Gastroesophageal sphincter (tissue), 4 donors: ENCODE data around the gene UGT1A8. TPM values are rescaled to one million over a fixed set of nuclear protein-coding genes. Genes with fewer than 3 reads are reported as not detected.

Source experiments
- ATAC-seq: fragments of 150-250 bp; one replicate; pipeline ENCODE4 v1.9.1; 2016; ENCODE audit warnings: mild to moderate bottlenecking, moderate library complexity
- H3K27ac ChIP-seq, 4 donors: fragments of 200-600 bp; sonication (generic) in 3 of 4; 1 replicate in 3 of 4; 2 replicates in 1 of 4; pipeline ENCODE4 v1.5.1; 2016 to 2019
- H3K27me3 ChIP-seq: fragments of 200-600 bp; sonication (generic); one replicate; pipeline ENCODE4 v1.5.1; 2019
- H3K36me3 ChIP-seq, 2 donors: fragments of 200-600 bp; sonication (generic); one replicate each; pipeline ENCODE4 v1.5.1; 2019; ENCODE audit warnings: control low read depth in 1 of 2
- H3K4me1 ChIP-seq, 3 donors: fragments of 200-600 bp; sonication (generic); 1 replicate in 2 of 3; 2 replicates in 1 of 3; pipeline ENCODE4 v1.5.1; 2016 to 2019; ENCODE audit warnings: control low read depth in 2 of 3
- H3K4me3 ChIP-seq, 2 donors: fragments of 200-600 bp; sonication (generic); one replicate each; pipeline ENCODE4 v1.5.1; 2019; ENCODE audit warnings: mild to moderate bottlenecking in 1 of 2, moderate library complexity in 1 of 2
- H3K9me3 ChIP-seq, 3 donors: fragments of 200-600 bp; sonication (generic); one replicate each; pipeline ENCODE4 v1.5.1; 2017 to 2019; ENCODE audit warnings: control low read depth in 2 of 3
- EP300 ChIP-seq: sonication (generic); formaldehyde crosslinking; IDR thresholded peaks from one replicate; pipeline ENCODE4 v1.6.1; 2017; ENCODE audit warnings: antibody characterized with exemption, mild to moderate bottlenecking
- POLR2A ChIP-seq, 2 donors: fragments of 450-650 bp; IDR thresholded peaks; one replicate each; pipeline ENCODE4 v1.6.1; 2017; ENCODE audit warnings: antibody characterized with exemption in 2 of 2, mild to moderate bottlenecking in 2 of 2, moderate library complexity in 1 of 2
- POLR2AphosphoS5 ChIP-seq: sonication (generic); formaldehyde crosslinking; IDR thresholded peaks from one replicate; pipeline ENCODE4 v1.6.1; 2017; ENCODE audit warnings: antibody characterized with exemption
- WGBS, 2 donors: methylation state at CpG; one replicate each; pipeline ENCODE4 v1.1.5; 2018; ENCODE audit warnings: low coverage in 1 of 2; 5-methylcytosine and 5-hydroxymethylcytosine counted together
- total RNA-seq, 4 donors: library from RNA; depleted of rRNA; stranded (reverse); fragments of >200 nt; gene quantifications; one replicate each; pipeline ENCODE4 v1.1.0, GENCODE V29; 2016
- TF ChIP-seq, protein P1 (sequence below), 4 experiments: fragments of 200-600 bp in 2 of 4; fragments of 450-650 bp in 2 of 4; sonication (generic) in 1 of 4; IDR thresholded peaks; one replicate each; pipeline ENCODE4 v1.5.1; 2017 to 2019; ENCODE audit warnings: antibody characterized with exemption in 4 of 4, mild to moderate bottlenecking in 2 of 4, moderate library complexity in 2 of 4

The UGT1A8 gene
- total RNA-seq, 4 donors from 2014 or later = not detected

GRCh38 chr2:233798335-233799086, 181.1 kb downstream of the UGT1A8 start:
- no peak for ATAC-seq
- Histone ChIP-seq H3K4me1 (no peaks in the 10 kb centered on the region), H3K36me3 (no peaks in the 10 kb centered on the region), H3K9me3 (no peaks in the 10 kb centered on the region), H3K27me3 (peaks cover 11% of the 10 kb centered on the region), H3K27ac (no peak overlapping the region), H3K4me3 (no peak overlapping the region)
- WGBS, 2 donors = 100% methylated on average over 2 of the region's 14 CpGs; no CpG with 5 or more reads in 1 of the 2 donors
- TF ChIP-seq POLR2AphosphoS5 (no peak), EP300 (no peak), POLR2A (IDR thresholded peaks at IDR 0.05) (no peak)
- TF ChIP-seq, protein P1, sequence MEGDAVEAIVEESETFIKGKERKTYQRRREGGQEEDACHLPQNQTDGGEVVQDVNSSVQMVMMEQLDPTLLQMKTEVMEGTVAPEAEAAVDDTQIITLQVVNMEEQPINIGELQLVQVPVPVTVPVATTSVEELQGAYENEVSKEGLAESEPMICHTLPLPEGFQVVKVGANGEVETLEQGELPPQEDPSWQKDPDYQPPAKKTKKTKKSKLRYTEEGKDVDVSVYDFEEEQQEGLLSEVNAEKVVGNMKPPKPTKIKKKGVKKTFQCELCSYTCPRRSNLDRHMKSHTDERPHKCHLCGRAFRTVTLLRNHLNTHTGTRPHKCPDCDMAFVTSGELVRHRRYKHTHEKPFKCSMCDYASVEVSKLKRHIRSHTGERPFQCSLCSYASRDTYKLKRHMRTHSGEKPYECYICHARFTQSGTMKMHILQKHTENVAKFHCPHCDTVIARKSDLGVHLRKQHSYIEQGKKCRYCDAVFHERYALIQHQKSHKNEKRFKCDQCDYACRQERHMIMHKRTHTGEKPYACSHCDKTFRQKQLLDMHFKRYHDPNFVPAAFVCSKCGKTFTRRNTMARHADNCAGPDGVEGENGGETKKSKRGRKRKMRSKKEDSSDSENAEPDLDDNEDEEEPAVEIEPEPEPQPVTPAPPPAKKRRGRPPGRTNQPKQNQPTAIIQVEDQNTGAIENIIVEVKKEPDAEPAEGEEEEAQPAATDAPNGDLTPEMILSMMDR (IDR thresholded peaks at IDR 0.05) = no peak

DNA sequence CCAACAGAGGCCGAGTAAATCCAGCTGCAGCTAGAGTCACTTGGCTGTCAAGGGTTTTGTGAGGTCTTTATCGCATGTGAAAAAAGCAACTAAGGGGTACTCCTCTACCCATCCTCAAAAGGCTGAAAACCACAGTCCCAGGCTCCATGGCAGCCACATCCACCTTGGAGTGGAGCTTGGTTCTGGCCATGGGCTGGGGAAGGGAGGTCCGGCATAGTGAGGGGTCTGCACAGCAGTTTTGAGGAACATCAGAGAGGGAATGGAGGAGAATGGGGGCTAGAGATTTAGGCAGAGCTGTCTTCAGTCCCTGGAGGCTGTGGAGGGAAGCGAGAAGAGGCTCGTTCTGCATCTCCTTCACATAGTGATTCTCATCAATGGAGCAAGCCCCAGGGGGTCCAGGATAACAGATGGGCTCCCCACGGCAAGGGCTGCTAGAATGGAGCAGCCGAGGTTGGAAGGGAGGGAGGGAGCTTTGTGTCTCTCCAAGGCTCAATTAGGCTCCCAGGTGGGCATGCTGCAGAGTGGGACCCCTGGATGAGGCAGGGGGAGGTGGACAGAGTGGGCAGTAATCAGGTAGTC, 181.7 kb downstream of the UGT1A8 start:
- 0 to 55% methylated on average over 1 to 7 of the region's 7 CpGs for WGBS, 2 donors
- Histone ChIP-seq H3K4me3 (no peak overlapping the region), H3K9me3 (no peaks in the 10 kb centered on the region), H3K36me3 (no peaks in the 10 kb centered on the region), H3K27me3 (peaks cover 13% of the 10 kb centered on the region), H3K27ac (no peak overlapping the region), H3K4me1 (no peaks in the 10 kb centered on the region)
- no peak for TF ChIP-seq POLR2AphosphoS5
- TF ChIP-seq, protein P1 (IDR thresholded peaks at IDR 0.05) = no peak
- no peak for ATAC-seq

GRCh38 chr2:233799716-233800115, 182.3 kb downstream of the UGT1A8 start:
- TF ChIP-seq POLR2AphosphoS5 (no peak), EP300 (no peak), POLR2A (IDR thresholded peaks at IDR 0.05) (no peak)
- TF ChIP-seq, protein P1 (IDR thresholded peaks at IDR 0.05) = no peak
- ATAC-seq = no peak
- no CpG with 5 or more reads among the region's 5 CpGs for WGBS, 2 donors

GRCh38 chr2:233800208-233800607, 182.8 kb downstream of the UGT1A8 start:
- ATAC-seq = no peak

More at GRCh38 chr2:233799716-233800115, 182.3 kb downstream of the UGT1A8 start:
- H3K9me3 ChIP-seq = no peaks in the 10 kb centered on the region
- no peaks in the 10 kb centered on the region for H3K36me3 ChIP-seq
- no peaks in the 10 kb centered on the region for H3K4me1 ChIP-seq
- no peak overlapping the region for H3K27ac ChIP-seq
- H3K27me3 ChIP-seq = peaks cover 13% of the 10 kb centered on the region
- no peak overlapping the region for H3K4me3 ChIP-seq

More at GRCh38 chr2:233800208-233800607, 182.8 kb downstream of the UGT1A8 start:
- Histone ChIP-seq H3K4me1 (no peaks in the 10 kb centered on the region), H3K4me3 (no peak overlapping the region), H3K27ac (no peak overlapping the region), H3K9me3 (no peaks in the 10 kb centered on the region), H3K36me3 (no peaks in the 10 kb centered on the region), H3K27me3 (peaks cover 13% of the 10 kb centered on the region)
- WGBS, 2 donors = 80 to 83% methylated on average over 1 of the region's 7 CpGs
- TF ChIP-seq EP300 = no peak
- TF ChIP-seq POLR2A (IDR thresholded peaks at IDR 0.05) = no peak
- TF ChIP-seq, protein P1 (IDR thresholded peaks at IDR 0.05) = no peak
- no peak for TF ChIP-seq POLR2AphosphoS5
